ENCODE results near the gene SOX13.

SOX13 gene

GRCh38 chr1:204130178-204130577, 57.3 kb downstream of the SOX13 start:
- no peak for DNase-seq (ENCODE audit: low read depth in 2 of 3, low spot score in 1 of 3)

- DNase-seq (ENCODE audit: low read depth in 2 of 3, low spot score in 1 of 3), result no peak
Observed at GRCh38 chr1:204130981-204131892, 58.3 kb downstream of the SOX13 start.

- DNase-seq (ENCODE audit: low read depth in 2 of 3, low spot score in 1 of 3), result no peak
Observed at GRCh38 chr1:204131978-204132377, 59.1 kb downstream of the SOX13 start.

GRCh38 chr1:204132718-204133117, 59.8 kb downstream of the SOX13 start:
- DNase-seq (ENCODE audit: low read depth in 2 of 3, low spot score in 1 of 3), result no peak

- no peak for DNase-seq (ENCODE audit: low read depth in 2 of 3, low spot score in 1 of 3)
Observed at GRCh38 chr1:204134103-204134502, 61.2 kb downstream of the SOX13 start.

- DNase-seq (ENCODE audit: low read depth in 2 of 3, low spot score in 1 of 3), result no peak
Observed at GRCh38 chr1:204136814-204137213, 63.9 kb downstream of the SOX13 start.

GRCh38 chr1:204139088-204139487, 66.2 kb downstream of the SOX13 start:
- no peak for DNase-seq (ENCODE audit: low read depth in 2 of 3, low spot score in 1 of 3)

GRCh38 chr1:204139952-204140351, 67.0 kb downstream of the SOX13 start:
- no peak for DNase-seq (ENCODE audit: low read depth in 2 of 3, low spot score in 1 of 3)

GRCh38 chr1:204141131-204141530, 68.2 kb downstream of the SOX13 start:
- no peak for DNase-seq (ENCODE audit: low read depth in 2 of 3, low spot score in 1 of 3)

GRCh38 chr1:204142032-204142974, 69.4 kb downstream of the SOX13 start:
- DNase-seq (ENCODE audit: low read depth in 2 of 3, low spot score in 1 of 3), result no peak

GRCh38 chr1:204143276-204144041, 70.5 kb downstream of the SOX13 start:
- DNase-seq (ENCODE audit: low read depth in 2 of 3, low spot score in 1 of 3), result no peak

GRCh38 chr1:204145033-204145504, 72.2 kb downstream of the SOX13 start:
- DNase-seq (ENCODE audit: low read depth in 2 of 3, low spot score in 1 of 3), result no peak

GRCh38 chr1:204146309-204146708, 73.4 kb downstream of the SOX13 start:
- no peak for DNase-seq (ENCODE audit: low read depth in 2 of 3, low spot score in 1 of 3)

GRCh38 chr1:204146965-204147364, 74.0 kb downstream of the SOX13 start:
- DNase-seq (ENCODE audit: low read depth in 2 of 3, low spot score in 1 of 3), result no peak

GRCh38 chr1:204147406-204148383, 74.8 kb downstream of the SOX13 start:
- no peak for DNase-seq (ENCODE audit: low read depth in 2 of 3, low spot score in 1 of 3)

GRCh38 chr1:204149107-204149506, 76.2 kb downstream of the SOX13 start:
- no peak for DNase-seq (ENCODE audit: low read depth in 2 of 3, low spot score in 1 of 3)

GRCh38 chr1:204149635-204150565, 77.0 kb downstream of the SOX13 start:
- DNase-seq (ENCODE audit: low read depth in 2 of 3, low spot score in 1 of 3), result no peak

- DNase-seq (ENCODE audit: low read depth in 2 of 3, low spot score in 1 of 3), result no peak
Observed at GRCh38 chr1:204150702-204151551, 78.0 kb downstream of the SOX13 start.
